OCI-LY7 (cell line): ENCODE data around the gene NXPH1. TPM values are rescaled to one million over a fixed set of nuclear protein-coding genes. Genes with fewer than 3 reads are reported as not detected.

Experiments
- BruUV-seq: library from RNA; stranded (reverse); fragments of 400-500 nt; replicated peaks from 2 replicates; lab custom pipeline; 2021; lab: Mats Ljungman, UMichigan
- CTCF ChIA-PET: fragments of 300-600 bp; sonication (Branson Sonifier 250); formaldehyde crosslinking; loops from one replicate; lab custom pipeline; 2022; ENCODE audit warnings: antibody characterized with exemption; ENCODE audit not compliant: unreplicated experiment; lab: Charles Lee
- POLR2A ChIA-PET: fragments of 300-600 bp; sonication (Branson Sonifier 250); formaldehyde crosslinking; loops from one replicate; lab custom pipeline; 2022; ENCODE audit warnings: antibody characterized with exemption; lab: Charles Lee
- DNase-seq: peaks from one replicate; pipeline ENCODE4 v3.0.0-alpha.2; 2015; ENCODE audit warnings: low spot score
- H2AFZ ChIP-seq: fragments of 200-600 bp; sonication (generic), shearing (Covaris generic); 2 replicates; pipeline ENCODE4 v1.6.1; 2014; ENCODE audit warnings: mild to moderate bottlenecking, antibody characterized with exemption, low read length, moderate library complexity
- H3K27ac ChIP-seq: fragments of 200-600 bp; sonication (generic); 2 replicates; pipeline ENCODE4 v1.5.1; 2014; ENCODE audit warnings: mixed run types, low read depth, mild to moderate bottlenecking, moderate library complexity, low read length, inconsistent platforms; ENCODE audit not compliant: poor library complexity, severe bottlenecking
- H3K36me3 ChIP-seq: fragments of 200-600 bp; sonication (generic); 2 replicates; pipeline ENCODE4 v1.6.1; 2014; ENCODE audit warnings: mild to moderate bottlenecking, antibody characterized with exemption, low read length, moderate library complexity, mixed read lengths; ENCODE audit not compliant: insufficient read depth
- H3K4me1 ChIP-seq: fragments of 200-600 bp; sonication (generic); 2 replicates; pipeline ENCODE4 v1.5.1; 2014; ENCODE audit warnings: mild to moderate bottlenecking, low read length; ENCODE audit not compliant: insufficient read depth, poor library complexity, severe bottlenecking
- H3K4me2 ChIP-seq: fragments of 200-600 bp; sonication (generic); 2 replicates; pipeline ENCODE4 v1.6.1; 2014; ENCODE audit warnings: mild to moderate bottlenecking, low read length
- H3K4me3 ChIP-seq: fragments of 200-600 bp; sonication (generic); 2 replicates; pipeline ENCODE4 v1.5.1; 2014; ENCODE audit warnings: mild to moderate bottlenecking, low read depth, low read length; ENCODE audit not compliant: poor library complexity, severe bottlenecking
- H3K79me2 ChIP-seq: fragments of 200-600 bp; sonication (generic); 2 replicates; pipeline ENCODE4 v1.6.1; 2016; ENCODE audit warnings: low read depth, mild to moderate bottlenecking, low read length, moderate library complexity, mixed read lengths; ENCODE audit not compliant: insufficient read depth
- H3K9me2 ChIP-seq: fragments of 200-600 bp; sonication (generic); 2 replicates; pipeline ENCODE4 v1.6.1; 2016; ENCODE audit warnings: mild to moderate bottlenecking, low read length, mixed read lengths; ENCODE audit not compliant: insufficient read depth
- H3K9me3 ChIP-seq: fragments of 200-600 bp; sonication (generic); 2 replicates; pipeline ENCODE4 v1.6.1; 2014; ENCODE audit warnings: mild to moderate bottlenecking, mixed run types, low read length, mixed read lengths
- H4K20me1 ChIP-seq: fragments of 200-600 bp; sonication (generic); 2 replicates; pipeline ENCODE4 v1.6.1; 2014; ENCODE audit warnings: mild to moderate bottlenecking, antibody characterized with exemption, low read length, moderate library complexity, mixed read lengths; ENCODE audit not compliant: insufficient read depth
- EZH2phosphoT487 ChIP-seq: fragments of 200-600 bp; sonication (generic); IDR thresholded peaks from 2 replicates; pipeline ENCODE4 v1.6.1; 2018; ENCODE audit warnings: low read depth, borderline replicate concordance, mild to moderate bottlenecking, mixed run types, antibody characterized with exemption, low read length, moderate library complexity, mixed read lengths
- intact Hi-C: fragments of 100-400 bp; cut with micrococcal nuclease; formaldehyde crosslinking; loops from one replicate; pipeline ENCODE4 v1.10.0; 2022; ENCODE audit not compliant: unreplicated experiment
- total RNA-seq, 2 experiments: library from RNA; depleted of rRNA in 1 of 2; stranded (reverse); fragments of >200 nt in 1 of 2; shearing (Covaris generic) in 1 of 2; gene quantifications; 2 replicates each; pipeline ENCODE4 v1.2.3, GENCODE V29; 2014 to 2022
- TF ChIP-seq, protein P1 (sequence below): fragments of 200-600 bp; sonication (generic); conservative IDR thresholded peaks from 2 replicates; pipeline ENCODE4 v1.5.1; 2014; ENCODE audit warnings: mild to moderate bottlenecking, antibody characterized with exemption, low read length, moderate library complexity, mixed read lengths

NXPH1 gene
- total RNA-seq, 2 experiments from 2014 or later: not detected

DNA sequence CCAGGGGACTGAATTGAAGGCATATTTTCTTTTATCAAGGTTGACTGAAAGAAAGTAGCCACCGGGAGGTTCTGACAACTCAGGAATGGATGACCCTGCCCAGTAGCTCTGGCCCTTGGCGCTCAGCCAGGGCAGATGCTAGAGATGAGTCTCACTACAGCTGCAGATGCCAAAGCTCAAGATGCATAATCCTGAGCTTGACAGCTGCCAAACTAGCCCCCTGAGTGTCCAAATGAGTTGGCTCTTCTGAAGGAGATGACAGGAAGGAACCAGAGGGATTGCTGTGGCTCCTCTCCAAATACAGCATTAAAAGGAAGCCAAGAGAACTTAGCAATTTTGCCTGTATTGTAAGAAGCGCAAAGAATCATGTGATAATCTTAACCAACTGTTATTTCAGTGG, 78.4 kb downstream of the NXPH1 start:
- Histone ChIP-seq H3K9me3 (no peaks in the 10 kb centered on the region), H4K20me1 (no peaks in the 10 kb centered on the region), H3K36me3 (no peaks in the 10 kb centered on the region), H2AFZ (no peak overlapping the region), H3K4me2 (no peak overlapping the region), H3K79me2 (no peaks in the 10 kb centered on the region), H3K4me3 (no peak overlapping the region), H3K27ac (no peak overlapping the region), H3K9me2 (no peaks in the 10 kb centered on the region), H3K4me1 (no peaks in the 10 kb centered on the region)
- TF ChIP-seq, protein P1, sequence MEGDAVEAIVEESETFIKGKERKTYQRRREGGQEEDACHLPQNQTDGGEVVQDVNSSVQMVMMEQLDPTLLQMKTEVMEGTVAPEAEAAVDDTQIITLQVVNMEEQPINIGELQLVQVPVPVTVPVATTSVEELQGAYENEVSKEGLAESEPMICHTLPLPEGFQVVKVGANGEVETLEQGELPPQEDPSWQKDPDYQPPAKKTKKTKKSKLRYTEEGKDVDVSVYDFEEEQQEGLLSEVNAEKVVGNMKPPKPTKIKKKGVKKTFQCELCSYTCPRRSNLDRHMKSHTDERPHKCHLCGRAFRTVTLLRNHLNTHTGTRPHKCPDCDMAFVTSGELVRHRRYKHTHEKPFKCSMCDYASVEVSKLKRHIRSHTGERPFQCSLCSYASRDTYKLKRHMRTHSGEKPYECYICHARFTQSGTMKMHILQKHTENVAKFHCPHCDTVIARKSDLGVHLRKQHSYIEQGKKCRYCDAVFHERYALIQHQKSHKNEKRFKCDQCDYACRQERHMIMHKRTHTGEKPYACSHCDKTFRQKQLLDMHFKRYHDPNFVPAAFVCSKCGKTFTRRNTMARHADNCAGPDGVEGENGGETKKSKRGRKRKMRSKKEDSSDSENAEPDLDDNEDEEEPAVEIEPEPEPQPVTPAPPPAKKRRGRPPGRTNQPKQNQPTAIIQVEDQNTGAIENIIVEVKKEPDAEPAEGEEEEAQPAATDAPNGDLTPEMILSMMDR: no peak
- no peak for TF ChIP-seq EZH2phosphoT487
- CTCF ChIA-PET: no interaction called here
- no TSS peak for BruUV-seq
- intact Hi-C loops: no loop called here
- POLR2A ChIA-PET: interaction anchor here (0.8 to 1.3 kb wide), 2 partner anchors 10 to 34 kb away, joined by 3 to 4 read pairs; no protein-coding TSS in a partner anchor
- DNase-seq: no peak

DNA sequence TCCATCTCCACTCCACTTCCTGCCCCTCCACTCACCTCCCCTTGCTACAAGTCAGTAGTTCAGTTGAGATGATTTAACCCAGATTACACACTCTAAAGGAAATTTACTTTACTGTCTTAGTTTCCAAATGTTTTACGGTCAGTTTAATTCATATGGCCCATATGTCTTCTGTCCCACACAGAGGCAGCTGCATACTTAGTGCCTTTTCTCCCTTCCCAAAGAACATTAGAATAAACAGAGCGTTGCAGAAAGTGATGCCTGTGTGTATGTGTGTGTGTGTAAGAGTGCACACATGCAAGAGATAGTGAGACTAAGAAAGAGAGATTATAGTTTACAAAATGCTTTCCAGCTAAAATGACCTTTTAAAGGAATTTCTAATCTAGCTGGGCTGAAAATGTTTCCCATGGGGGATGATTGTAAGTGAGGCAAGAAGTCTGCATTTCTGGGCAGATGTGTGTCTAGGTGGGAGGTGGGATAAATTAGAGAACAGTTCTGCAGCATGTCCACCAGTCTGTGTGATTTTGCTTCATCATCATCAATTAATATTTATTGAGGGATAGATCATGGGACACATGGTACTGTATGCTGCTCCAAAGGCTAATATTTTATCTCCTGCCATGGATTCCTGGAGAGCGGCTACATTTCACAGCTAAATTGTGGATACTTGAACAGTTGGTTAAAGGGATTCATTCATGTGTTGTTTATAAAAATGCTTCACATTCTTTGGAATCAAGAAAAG, 81.5 kb downstream of the NXPH1 start:
- POLR2A ChIA-PET: no interaction called here
- DNase-seq: no peak
- no peaks in the 10 kb centered on the region for H3K4me1 ChIP-seq
- no peak overlapping the region for H2AFZ ChIP-seq
- H4K20me1 ChIP-seq: no peaks in the 10 kb centered on the region
- BruUV-seq: no TSS peak
- no peaks in the 10 kb centered on the region for H3K36me3 ChIP-seq
- no peak overlapping the region for H3K4me3 ChIP-seq
- CTCF ChIA-PET: no interaction called here
- no peaks in the 10 kb centered on the region for H3K9me2 ChIP-seq
- TF ChIP-seq EZH2phosphoT487: no peak
- TF ChIP-seq, protein P1: no peak
- H3K4me2 ChIP-seq: no peak overlapping the region
- intact Hi-C loops: no loop called here
- no peak overlapping the region for H3K27ac ChIP-seq
- H3K79me2 ChIP-seq: no peaks in the 10 kb centered on the region
- H3K9me3 ChIP-seq: no peaks in the 10 kb centered on the region

DNA sequence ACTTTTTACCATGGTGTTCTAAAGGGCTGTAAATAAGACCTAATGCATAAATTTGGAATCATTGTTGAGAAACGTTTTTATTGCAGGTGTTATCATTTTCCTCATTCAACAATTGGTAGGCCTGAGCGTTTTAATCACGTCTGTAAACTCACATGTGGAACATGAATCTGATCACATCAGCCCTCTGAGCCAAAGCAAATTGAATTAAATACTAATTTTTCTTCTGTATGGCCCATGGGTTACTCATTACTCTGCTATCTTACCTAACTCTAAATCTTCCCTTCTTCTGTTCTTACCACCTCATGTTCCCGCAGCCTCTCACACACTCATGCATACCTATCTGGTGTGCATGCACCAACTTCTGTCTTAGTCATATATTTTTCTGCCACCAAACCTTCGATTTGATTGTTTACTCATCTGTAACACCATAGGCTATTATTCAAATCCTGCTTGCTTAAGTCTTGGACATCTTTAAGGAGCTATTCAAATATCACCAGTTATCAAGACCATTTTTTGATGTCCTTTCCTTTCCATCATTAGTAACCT, 82.3 kb downstream of the NXPH1 start:
- no peaks in the 10 kb centered on the region for H3K9me3 ChIP-seq
- no peak overlapping the region for H3K27ac ChIP-seq
- no TSS peak for BruUV-seq
- intact Hi-C loops: no loop called here
- no peak overlapping the region for H3K4me3 ChIP-seq
- POLR2A ChIA-PET: no interaction called here
- no peak for DNase-seq
- no peaks in the 10 kb centered on the region for H4K20me1 ChIP-seq
- no peaks in the 10 kb centered on the region for H3K4me1 ChIP-seq
- no peaks in the 10 kb centered on the region for H3K9me2 ChIP-seq
- TF ChIP-seq, protein P1: no peak
- no peak overlapping the region for H2AFZ ChIP-seq
- no peaks in the 10 kb centered on the region for H3K36me3 ChIP-seq
- H3K4me2 ChIP-seq: no peak overlapping the region
- H3K79me2 ChIP-seq: no peaks in the 10 kb centered on the region
- CTCF ChIA-PET: no interaction called here
